Measurements from ENCODE around the gene FZD10. TPM values are rescaled to one million over a fixed set of nuclear protein-coding genes. Genes with fewer than 3 reads are reported as not detected.

Gene FZD10
- total RNA-seq (2013), result not detected
- polyA plus RNA-seq (not detected), polyA minus RNA-seq (not detected in 2 replicates), total RNA-seq (0 to 0.60 (median 0.03) reads per million in 11 experiments)

- Histone ChIP-seq H3K4me1 (ENCODE audit: control insufficient read depth in 1 of 2, insufficient read depth in 2 of 2, low read length in 2 of 2) (no peaks in the 10 kb centered on the region), H3K9ac (ENCODE audit: insufficient read depth, low read length, poor library complexity, severe bottlenecking) (no peak within 1 kb of the TSS), H3K36me3 (replicated peaks in 1 of 2; ENCODE audit: control insufficient read depth in 1 of 2, insufficient read depth in 2 of 2, low read length in 2 of 2) (no peaks in the 10 kb centered on the region), H3K4me2 (replicated peaks; ENCODE audit: extremely low read depth, low read length, poor library complexity, severe bottlenecking) (no peak within 1 kb of the TSS), H2AFZ (ENCODE audit: insufficient read depth, low read depth, low read length, poor library complexity, severe bottlenecking) (no peak within 1 kb of the TSS), H3K79me2 (ENCODE audit: insufficient read depth, low read length) (no peaks in the 10 kb centered on the region), H3K27me3 (ENCODE audit: control insufficient read depth in 2 of 2, insufficient read depth in 2 of 2, low read length in 2 of 2) (peaks cover 63 to 78% of the 10 kb centered on the region in 2 donors), H3K4me3 (replicated peaks in 1 of 3; ENCODE audit: low read depth in 2 of 3, low read length in 3 of 3) (no peak within 1 kb of the TSS), H3K9me3 (replicated peaks in 1 of 2; ENCODE audit: control insufficient read depth in 1 of 2, insufficient read depth in 1 of 2, low read length in 2 of 2) (peaks cover 0 to 19% of the 10 kb centered on the region in 2 donors), H3K27ac (ENCODE audit: low read depth in 1 of 2, low read length in 2 of 2) (no peak within 1 kb of the TSS), H4K20me1 (ENCODE audit: insufficient read depth, low read length) (no peaks in the 10 kb centered on the region)
- H3K4me3 Mint-ChIP-seq, result peak within 1 kb of the TSS in 1 of 2 donors; percentile 88
- intact Hi-C loops (cut with micrococcal nuclease), result no loop called here
- TF ChIP-seq CTCF (IDR thresholded peaks at IDR 0.05), result no peak
- H3K36me3 Mint-ChIP-seq, result peaks cover 2 to 3% of the 10 kb centered on the region in 2 donors
- H3K27me3 Mint-ChIP-seq (ENCODE audit: low read depth in 3 of 3), result peaks cover 31 to 49% (median 40%) of the 10 kb centered on the region in 3 donors
- peaks cover 0 to 17% (median 6%) of the 10 kb centered on the region in 7 donors for H3K9me3 Mint-ChIP-seq
- no peak for DNase-seq
- no peak within 1 kb of the TSS for H3K27ac Mint-ChIP-seq
- WGBS (ENCODE audit: insufficient coverage), result under 1% methylated on average over 51 of the region's 51 CpGs
- H3K4me1 Mint-ChIP-seq, result no peaks in the 10 kb centered on the region
Measured at GRCh38 chr12:130162267-130162666, at the start of gene FZD10. Gene FZD10, plus strand, starts transcription at chr12:130162464. Its CDS starts 479 bp downstream, at chr12:130162943.

GRCh38 chr12:130114952-130115351 is 47.3 kb upstream of the FZD10 start:
- no peak for TF ChIP-seq CTCF (IDR thresholded peaks at IDR 0.05)
- H3K27ac Mint-ChIP-seq, result no peak overlapping the region
- H3K4me3 ChIP-seq (replicated peaks in 1 of 3; ENCODE audit: low read depth in 2 of 3, low read length in 3 of 3), result no peak overlapping the region

More at GRCh38 chr12:130114952-130115351, 47.3 kb upstream of the FZD10 start:
- Histone ChIP-seq H3K9ac (ENCODE audit: insufficient read depth, low read length, poor library complexity, severe bottlenecking) (no peak overlapping the region), H3K4me2 (replicated peaks; ENCODE audit: extremely low read depth, low read length, poor library complexity, severe bottlenecking) (no peak overlapping the region), H3K27ac (ENCODE audit: low read depth in 1 of 2, low read length in 2 of 2) (no peak overlapping the region), H3K9me3 (replicated peaks in 1 of 2; ENCODE audit: control insufficient read depth in 1 of 2, insufficient read depth in 1 of 2, low read length in 2 of 2) (no peaks in the 10 kb centered on the region), H4K20me1 (ENCODE audit: insufficient read depth, low read length) (no peaks in the 10 kb centered on the region), H3K27me3 (ENCODE audit: control insufficient read depth in 2 of 2, insufficient read depth in 2 of 2, low read length in 2 of 2) (no peaks in the 10 kb centered on the region), H3K79me2 (ENCODE audit: insufficient read depth, low read length) (no peaks in the 10 kb centered on the region), H3K36me3 (replicated peaks in 1 of 2; ENCODE audit: control insufficient read depth in 1 of 2, insufficient read depth in 2 of 2, low read length in 2 of 2) (no peaks in the 10 kb centered on the region), H3K4me1 (ENCODE audit: control insufficient read depth in 1 of 2, insufficient read depth in 2 of 2, low read length in 2 of 2) (no peaks in the 10 kb centered on the region), H2AFZ (ENCODE audit: insufficient read depth, low read depth, low read length, poor library complexity, severe bottlenecking) (no peak overlapping the region)
- 86% methylated on average over 14 of the region's 20 CpGs for WGBS (ENCODE audit: insufficient coverage)
- H3K27me3 Mint-ChIP-seq (ENCODE audit: low read depth in 3 of 3), result peaks cover 3 to 7% (median 7%) of the 10 kb centered on the region in 3 donors
- H3K4me1 Mint-ChIP-seq, result no peaks in the 10 kb centered on the region
- H3K4me3 Mint-ChIP-seq, result no peak overlapping the region
- no peaks in the 10 kb centered on the region for H3K36me3 Mint-ChIP-seq
- intact Hi-C loops (cut with micrococcal nuclease), result no loop called here
- H3K9me3 Mint-ChIP-seq, result peaks cover 0 to 5% (median 0%) of the 10 kb centered on the region in 7 donors
- no peak for DNase-seq
